HG03103 (cell line): Measurements from ENCODE around the gene MOSMO.
"Not testable (repeated sequence)": the region's sequence is repeated elsewhere in the genome, so short reads cannot be mapped to it uniquely, and the experiment has no call there.

Experiments used
- ATAC-seq: cut with Tn5 transposase; IDR thresholded peaks from one replicate; pipeline ENCODE4 v1.9.1; 2021; ENCODE audit warnings: low read depth; ENCODE audit not compliant: unreplicated experiment

Gene MOSMO

DNA sequence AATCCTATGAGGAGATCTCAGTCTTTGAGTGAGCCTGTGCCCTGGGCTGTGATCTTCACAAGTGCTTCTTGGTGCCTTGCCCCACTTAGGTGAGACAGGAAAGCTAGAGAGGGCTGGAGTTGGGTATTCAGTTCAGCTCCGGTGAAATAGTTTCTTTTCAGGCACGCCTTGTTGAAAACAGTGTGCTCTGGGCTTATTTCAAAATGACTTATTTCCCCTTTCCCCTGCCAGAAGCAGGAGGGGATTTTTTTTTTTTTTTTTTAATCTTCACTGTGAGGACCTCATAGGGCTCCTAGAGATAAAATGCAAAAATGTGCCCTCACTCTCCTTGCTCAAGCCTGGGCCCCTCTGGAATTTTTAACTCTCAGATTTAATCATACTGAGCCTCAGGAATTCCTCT lies 27.2 kb downstream of the MOSMO start:
- ATAC-seq, result no peak

DNA sequence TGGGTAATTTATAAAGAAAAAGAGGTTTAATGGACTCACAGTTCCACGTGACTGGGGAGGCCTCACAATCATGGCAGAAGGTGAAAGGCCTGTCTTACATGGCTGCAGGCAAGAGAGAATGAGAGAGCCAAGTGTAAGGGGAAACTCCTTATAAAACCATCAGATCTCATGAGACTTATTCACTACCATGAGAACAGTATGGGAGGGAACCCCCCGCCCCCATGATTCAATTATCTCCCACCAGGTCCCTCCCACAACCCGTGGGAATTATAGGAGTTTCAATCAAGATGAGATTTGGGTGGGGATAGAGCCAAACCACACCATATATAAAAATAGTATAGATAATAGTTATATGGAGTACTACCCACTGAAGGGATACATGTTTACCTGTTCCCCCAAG lies 36.0 kb downstream of the MOSMO start:
- ATAC-seq, result not testable (repeated sequence)

DNA sequence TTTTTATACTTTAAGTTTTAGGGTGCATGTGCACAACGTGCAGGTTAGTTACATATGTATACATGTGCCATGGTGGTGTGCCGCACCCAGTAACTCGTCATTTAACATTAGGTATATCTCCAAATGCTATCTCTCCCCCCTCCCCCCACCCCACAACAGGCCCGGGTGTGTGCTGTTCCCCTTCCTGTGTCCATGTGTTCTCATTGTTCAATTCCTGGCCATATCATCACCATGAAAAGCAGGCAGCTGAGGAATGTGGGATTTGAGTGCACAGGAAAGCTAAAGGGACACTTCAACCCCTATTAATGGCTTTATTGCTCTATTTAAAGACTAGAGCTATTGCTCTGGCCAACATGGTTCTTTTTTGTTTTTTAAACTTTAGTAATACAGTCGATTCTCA lies 38.0 kb downstream of the MOSMO start:
- not testable (repeated sequence) for ATAC-seq

DNA sequence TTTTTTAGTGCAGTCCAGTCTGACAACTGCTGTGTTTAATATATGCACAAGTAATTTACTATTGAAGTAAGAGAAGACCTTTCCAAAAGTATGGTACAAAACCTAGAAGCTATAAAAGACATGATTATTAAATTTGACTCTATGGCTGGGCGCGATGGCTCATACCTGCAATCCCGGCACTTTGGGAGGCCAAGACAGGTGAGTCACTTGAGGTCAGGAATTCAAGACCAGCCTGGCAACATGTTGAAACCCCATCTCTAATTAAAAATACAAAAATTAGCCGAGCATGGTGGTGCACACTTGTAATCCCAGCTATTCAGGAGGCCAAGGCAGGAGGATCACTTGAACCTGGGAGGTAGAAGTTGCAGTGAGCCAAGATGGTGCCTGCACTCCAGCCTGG lies 43.1 kb downstream of the MOSMO start:
- no peak for ATAC-seq

DNA sequence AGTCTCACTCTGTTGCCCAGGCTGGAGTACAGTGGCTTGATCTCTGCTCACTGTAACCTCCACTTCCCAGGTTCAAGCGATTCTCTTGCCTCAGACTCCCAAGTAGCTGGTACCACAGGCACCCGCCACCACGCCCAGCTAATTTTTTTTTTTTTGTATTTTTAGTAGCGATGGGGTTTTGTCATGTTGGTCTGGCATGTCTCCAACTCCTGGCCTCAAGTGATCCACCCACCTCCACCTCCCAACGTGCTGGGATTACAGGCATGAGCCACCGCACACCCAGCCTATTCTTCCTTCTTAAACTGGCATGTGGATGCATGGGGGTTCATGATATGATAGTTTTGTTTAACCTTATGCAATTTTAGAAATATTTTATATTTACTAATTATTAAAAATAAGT lies 45.1 kb downstream of the MOSMO start:
- no peak for ATAC-seq

DNA sequence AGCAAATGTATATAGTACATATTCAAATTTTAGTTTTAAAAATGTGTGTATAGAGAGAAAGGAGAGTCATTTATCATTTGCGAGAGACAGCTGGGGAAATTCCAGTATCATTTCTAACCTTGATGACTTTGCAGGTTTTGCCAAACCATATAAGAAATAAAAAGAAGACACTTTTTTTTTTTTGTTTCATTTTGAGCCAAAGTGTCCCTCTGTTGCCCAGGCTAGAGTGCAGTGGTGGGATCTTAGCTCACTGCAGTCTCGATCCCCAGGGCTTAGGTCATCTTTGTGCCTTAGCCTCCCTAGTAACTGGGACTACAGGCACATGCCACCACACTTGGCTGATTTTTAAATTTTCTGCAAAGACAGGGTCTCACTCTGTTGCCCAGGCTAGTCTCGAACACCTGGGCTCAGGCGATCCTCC lies 46.0 kb downstream of the MOSMO start:
- ATAC-seq, result no peak

DNA sequence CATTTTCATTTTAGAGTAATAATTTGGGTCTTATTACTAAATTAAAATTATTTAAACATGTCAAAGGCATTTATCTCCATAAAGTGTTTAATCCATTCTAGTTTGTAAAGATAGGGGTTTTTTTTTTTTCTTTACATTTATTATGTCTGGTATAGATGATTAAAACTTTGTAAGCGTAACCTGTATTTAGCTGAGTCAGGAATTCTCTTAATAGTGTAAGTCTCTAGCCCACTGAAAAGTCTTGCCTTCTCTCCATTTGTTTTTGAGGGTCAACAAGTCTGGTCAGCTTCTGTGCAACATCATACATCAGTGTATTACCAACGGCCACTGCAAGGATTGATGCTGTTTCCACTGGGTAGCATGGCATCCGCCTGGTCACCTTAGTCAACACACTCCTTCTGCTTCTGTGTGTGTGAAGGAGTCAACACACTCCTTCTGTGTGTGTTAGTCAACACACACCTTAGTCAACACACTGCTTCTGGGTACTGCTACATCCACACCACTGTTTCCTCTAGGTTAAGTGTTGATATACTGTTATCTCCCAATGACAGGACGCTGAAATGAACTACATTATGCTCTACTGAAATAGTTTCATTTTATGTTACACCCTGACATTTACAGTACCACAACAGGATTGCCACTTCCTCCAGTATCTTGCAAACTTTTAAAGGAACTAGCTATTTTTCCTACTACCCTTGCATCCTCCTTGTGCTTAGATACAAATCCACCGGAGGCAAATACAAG lies 47.1 kb downstream of the MOSMO start:
- no peak for ATAC-seq

DNA sequence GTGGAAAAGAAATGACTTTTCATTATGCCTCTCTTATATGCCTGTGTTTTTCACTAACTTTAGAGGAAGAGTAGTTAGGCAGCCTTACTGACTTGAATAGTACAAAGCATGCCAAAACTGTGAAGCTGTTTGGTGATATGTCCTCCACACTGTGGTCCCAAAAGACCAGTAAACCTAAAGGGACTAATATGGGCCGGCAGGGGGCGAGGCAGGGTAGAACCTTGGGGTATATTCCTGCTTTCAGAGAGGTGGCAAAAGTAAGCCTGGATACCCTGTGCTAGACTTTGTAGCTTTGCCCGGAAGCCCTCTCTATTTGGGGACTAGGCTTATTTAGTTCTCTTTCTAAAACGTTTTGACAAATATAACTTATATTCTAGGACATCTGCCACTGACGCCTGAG lies 48.0 kb downstream of the MOSMO start:
- no peak for ATAC-seq

DNA sequence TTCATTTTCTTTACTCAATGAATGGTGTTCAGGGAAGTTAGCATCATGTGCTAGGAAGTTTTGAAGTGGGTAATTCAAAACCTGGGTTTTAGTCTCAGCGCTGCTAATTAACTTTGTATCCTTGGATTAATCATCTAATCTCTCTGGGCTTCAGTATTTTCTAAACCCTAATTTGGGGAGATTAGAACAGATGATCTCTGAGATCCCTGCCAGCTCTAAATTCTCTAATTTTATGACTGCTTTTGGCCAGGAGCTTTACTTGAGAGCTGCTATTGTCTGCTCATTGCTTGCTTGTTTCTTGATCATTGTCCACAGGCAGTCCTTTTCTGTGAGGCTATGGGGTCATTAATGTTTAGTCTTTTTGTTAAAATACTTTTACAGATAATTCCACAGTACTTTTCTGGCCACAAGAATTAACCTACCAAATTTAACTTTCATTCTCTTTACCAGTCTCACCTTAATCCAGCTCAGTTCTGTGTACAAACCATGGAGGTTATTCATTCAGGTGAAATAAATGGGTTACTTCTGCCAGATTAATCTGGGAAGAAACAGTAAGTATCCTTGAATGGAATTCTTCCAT lies 56.1 kb downstream of the MOSMO start:
- no peak for ATAC-seq

DNA sequence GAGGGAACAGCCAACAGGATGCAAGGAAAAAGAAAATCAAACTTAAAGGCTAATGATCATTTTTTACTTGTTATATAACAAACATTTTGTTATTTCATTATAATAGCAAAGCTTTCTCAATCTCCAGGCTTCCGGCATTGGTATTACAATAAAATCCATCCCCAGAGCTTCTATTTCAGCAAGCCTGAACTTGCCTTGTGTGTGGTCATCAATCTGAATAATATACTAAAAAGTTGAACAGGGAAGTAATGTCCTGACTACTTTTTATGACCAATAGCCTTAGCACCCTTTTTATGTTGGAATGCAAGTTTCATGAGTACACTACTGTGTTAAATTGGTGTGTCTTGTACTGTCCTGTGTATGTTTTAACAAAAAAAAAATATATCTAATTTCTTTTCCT lies 57.3 kb downstream of the MOSMO start:
- ATAC-seq, result no peak

DNA sequence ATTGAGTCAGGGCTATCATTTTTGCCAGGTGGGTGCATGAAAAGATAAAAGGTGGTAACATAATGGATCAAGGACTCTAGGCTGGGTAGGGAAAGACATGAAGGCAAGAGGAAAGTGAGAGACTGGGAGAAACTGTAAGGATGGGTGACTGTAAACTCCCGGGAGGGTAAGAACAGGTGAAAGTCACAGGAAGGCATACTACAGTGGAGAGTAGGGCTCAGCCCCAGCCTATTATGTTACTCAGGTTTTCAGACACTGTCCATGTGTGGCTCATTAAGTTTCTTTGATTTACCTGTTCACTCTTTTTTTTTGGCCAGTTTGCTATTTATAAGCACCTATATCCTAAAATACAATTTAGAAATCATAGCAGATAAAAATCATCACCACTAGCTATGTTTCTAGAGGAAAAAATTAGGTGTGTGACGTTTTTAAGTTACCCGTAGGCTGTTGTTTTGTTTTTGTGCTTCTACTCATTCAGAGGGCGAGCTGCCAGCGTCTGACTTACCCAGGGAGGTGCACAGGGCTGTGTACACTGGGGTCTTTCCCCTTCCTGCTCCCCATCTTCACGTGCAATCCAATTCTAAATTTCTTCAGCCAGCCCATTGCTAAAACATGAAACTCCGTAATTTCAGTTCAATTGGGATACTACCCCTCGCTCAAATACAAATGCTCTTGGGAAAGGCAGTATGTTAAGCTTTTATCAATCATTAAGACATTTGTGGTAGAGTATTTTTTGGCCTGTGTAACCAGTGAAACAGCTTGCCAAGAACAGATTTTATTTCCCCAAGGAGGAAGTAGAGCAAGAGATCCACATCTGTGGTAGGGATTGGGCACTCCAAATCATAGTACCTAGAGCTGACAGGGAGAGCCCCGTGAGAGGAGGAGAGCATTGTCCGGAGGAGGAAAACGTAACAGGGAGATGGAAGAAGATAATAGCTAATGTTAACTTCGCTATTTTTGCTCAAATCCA lies 62.7 kb downstream of the MOSMO start:
- no peak for ATAC-seq

DNA sequence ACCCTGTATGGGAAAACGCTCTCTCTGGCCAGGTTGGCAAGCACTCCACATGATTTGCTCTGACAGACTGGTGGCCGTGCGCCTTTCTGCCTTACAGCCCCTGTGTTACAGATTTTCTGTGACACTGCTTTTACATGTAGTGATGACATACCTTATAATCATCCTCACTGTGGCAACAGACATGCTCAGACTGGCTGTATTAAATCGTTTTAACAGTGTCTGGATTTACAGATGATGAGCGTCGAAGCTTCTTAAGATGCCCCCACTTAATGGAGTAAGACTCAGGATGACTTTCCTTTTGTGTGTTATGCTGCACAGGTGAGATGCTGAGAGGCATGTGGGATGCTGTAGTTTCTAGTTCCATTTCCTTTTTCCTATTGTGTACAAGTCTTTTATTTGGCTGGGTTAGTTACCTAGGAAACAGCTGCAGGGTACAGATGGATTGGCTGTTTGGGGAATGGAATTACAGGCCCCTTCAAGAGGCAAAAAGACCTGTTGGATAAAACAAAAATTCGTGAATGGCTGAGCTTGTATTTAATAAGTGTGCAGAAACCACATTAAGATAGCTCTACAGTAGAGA lies 63.5 kb downstream of the MOSMO start:
- ATAC-seq, result no peak

DNA sequence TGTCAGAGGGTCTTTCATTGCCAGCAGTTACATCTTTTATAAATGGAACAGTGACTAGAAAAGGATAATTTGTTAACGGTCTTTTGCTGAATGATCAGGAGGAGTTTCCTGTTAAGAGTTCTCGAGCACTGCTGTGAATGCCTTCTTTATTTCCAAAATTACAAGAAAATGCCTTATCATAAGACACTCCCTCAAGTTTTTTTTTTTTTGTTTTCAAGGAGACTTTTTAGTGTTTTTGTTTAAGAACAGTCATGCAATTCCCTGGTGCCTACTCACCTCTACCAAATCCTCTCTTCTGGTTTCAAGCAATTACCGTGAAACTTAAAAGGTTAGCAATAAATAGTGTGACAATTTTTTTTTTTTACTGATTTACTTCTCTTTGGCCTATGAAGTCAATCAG lies 65.4 kb downstream of the MOSMO start:
- no peak for ATAC-seq

DNA sequence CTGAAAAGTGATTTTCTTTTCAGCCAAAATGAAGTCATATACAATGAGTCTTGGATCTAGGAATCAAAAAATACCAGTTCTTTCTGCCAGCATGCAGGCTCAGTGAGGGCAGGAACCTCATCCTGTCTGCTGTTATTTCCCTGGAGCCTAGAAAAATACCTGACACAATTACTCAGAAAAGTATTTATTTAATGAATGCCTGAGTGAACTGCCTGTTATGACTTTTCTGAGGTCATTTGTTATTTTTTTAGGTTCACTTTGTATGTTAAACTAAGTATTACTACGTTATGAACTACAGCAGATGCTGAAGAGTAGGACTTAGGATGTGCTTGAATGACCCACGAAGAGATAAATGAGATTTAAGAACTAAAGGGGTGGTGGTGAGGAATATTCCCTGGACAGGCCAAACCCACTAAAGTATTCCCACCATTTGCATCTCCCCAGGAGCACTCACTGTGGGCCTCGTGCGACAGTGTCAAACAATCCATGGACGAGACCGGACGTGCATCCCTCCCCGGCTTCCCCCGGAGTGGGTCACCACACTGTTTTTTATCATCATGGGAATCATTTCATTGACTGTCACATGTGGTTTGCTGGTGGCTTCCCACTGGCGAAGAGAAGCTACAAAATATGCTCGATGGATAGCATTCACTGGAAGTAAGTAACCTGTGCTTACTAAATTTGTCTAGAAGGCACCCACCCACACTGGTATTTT lies 67.3 kb downstream of the MOSMO start:
- no peak for ATAC-seq

DNA sequence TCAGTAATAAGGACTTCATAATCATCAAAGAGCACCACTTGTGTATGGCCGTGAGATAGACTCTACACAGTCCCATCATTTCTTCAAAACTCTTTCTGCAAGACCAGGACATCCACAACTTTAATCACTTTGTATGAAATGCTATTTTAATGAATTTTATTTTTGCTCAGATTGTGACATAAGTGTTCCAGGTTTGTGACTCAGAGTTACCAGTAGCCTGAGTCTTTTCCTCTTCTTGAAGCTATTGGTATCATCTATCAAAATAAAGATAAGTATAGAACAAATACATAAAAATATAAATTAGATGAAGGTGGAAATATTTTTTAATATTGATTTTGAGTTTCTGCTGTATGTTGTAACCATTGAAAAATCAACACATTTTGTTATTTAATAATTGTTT lies 67.9 kb downstream of the MOSMO start:
- ATAC-seq, result no peak

DNA sequence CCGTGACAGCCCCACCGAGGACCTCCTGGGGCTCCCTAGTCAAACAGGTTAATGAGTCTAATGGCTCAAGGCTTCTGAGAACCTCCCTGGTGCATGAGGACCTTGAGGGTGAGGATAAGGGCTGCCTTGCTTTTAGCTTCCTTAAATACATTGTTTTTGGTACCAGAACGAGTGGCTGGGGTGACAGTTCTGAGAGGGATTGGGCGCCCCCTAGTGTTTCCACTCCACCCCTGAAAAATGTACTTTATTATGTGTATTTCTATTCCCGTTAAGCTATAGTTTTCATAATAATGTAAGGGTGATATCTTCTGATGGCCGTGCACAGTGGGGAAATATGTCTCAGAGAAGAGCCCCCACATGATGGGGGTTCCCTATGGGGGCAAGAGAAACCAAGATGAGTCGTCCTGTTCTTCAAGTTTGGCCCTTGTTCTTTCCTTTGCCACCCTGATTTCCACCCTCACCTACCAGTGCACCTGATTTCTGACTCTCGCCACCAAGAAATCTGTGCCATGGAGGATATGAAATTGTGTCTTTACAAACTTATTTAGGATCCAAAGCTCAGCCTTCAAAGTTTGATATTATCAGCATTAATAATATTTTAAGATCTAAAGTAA lies 69.9 kb downstream of the MOSMO start:
- ATAC-seq, result no peak

DNA sequence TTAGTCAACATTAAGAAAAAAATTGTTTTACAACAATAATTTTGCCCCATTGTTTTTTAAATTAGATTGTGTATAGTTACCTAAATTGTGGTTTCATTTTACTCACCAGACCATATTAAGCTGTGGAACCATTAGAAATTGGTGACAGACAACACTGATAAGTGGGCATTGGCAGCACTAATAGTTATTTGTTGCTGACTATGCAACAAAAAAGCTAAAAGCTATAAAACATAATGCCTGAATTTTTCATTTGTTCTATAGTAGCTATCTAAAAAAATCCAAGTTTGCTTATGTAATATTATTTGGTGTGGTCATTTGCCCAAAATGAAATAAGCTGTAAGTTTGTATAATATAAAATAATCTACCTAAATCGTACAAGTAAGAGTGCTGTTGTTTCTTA lies 70.7 kb downstream of the MOSMO start:
- no peak for ATAC-seq

DNA sequence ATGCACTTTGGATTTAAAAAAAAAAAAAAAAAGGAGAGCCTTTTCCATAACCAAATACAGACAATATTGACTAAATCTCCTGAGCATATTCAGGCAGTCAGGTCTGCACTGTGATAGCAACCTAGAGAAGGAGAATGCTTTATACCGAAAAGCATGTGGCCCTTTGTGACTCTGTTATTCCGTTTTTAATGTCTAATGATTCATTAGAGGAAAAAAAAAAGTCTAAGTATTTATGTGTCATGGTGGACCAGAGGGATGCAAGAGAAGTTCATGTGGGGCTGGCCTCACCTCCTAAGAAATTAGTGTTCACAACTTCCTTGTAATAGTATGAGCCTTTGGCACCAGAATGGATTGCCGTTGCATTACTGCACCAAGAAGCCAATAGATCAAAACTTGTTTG lies 73.1 kb downstream of the MOSMO start:
- no peak for ATAC-seq

DNA sequence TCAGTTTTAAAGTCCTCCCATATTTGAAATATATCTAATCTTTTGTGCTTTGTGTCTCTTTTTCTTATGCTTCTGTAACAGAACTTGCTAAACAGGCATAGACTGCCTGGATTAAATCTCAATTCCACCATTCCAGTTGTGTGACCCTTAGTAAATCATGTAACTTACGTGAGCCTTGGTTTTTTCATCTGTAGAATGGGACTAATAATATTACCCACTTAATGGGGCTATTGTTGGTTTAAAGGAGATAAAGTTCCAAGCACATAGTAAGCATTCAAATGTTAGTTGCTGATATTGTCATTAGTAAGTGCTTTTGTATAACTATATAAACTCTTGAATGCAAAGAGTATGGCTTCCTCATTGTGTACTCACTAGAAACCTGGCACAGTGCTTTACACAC lies 78.5 kb downstream of the MOSMO start:
- no peak for ATAC-seq

DNA sequence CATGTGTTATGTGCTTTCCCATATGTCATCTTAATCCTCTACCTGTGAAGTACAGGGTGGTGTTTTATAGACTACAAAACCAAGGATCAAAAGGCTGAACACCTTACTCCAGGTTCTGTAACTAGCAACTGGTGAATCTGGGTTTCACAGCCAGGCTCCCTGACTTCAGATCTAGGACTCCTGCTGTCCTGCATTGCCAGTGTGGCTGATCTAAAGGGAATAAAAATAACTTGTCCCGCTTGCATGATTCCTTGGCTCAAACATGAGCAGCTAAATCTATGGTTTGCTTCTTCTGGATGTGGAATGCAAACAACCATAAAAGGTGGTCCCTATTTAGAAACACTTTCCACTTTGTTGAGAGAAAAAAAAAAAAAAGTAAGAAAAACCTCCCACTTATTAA lies 80.7 kb downstream of the MOSMO start:
- no peak for ATAC-seq
